Keratinocyte (primary cell): ENCODE results near the gene SNIP1. TPM values are rescaled to one million over a fixed set of nuclear protein-coding genes. Genes with fewer than 3 reads are reported as not detected.
A peak's percentile ranks its signal among the peaks of the same experiment; 100 is the strongest.
"Not testable (repeated sequence)": the region's sequence is repeated elsewhere in the genome, so short reads cannot be mapped to it uniquely, and the experiment has no call there.

Experiments used
- DNase-seq: peaks from one replicate; pipeline ENCODE4 v3.0.0-alpha.2; 2011; ENCODE audit warnings: low read depth, missing footprints, low spot score
- FAIRE-seq: peaks from 2 replicates; lab custom pipeline; 2011; peaks lifted over from hg19 to GRCh38; lab: Jason Lieb, UNC
- H2AFZ ChIP-seq: 2 replicates; pipeline ENCODE4 v1.6.0; 2012; ENCODE audit warnings: low read length, control low read depth, inconsistent platforms; ENCODE audit not compliant: control insufficient read depth
- H3K27ac ChIP-seq: 2 replicates; pipeline ENCODE4 v1.5.1; 2011; ENCODE audit warnings: low read length; ENCODE audit not compliant: control insufficient read depth, insufficient read depth
- H3K27me3 ChIP-seq: 3 replicates; pipeline ENCODE4 v1.6.0; 2011; ENCODE audit warnings: low read length; ENCODE audit not compliant: control insufficient read depth, insufficient read depth; ENCODE audit errors: extremely low read depth
- H3K36me3 ChIP-seq, 2 experiments: 2 replicates in 1 of 2; 3 replicates in 1 of 2; pipeline ENCODE4 v1.5.1; 2011; ENCODE audit warnings: low read length in 2 of 2, mild to moderate bottlenecking in 1 of 2; ENCODE audit not compliant: control insufficient read depth in 2 of 2, insufficient read depth in 2 of 2; ENCODE audit errors: extremely low read depth in 1 of 2
- H3K4me1 ChIP-seq: 3 replicates; pipeline ENCODE4 v1.5.1; 2011; ENCODE audit warnings: low read length; ENCODE audit not compliant: control insufficient read depth, insufficient read depth; ENCODE audit errors: extremely low read depth
- H3K4me2 ChIP-seq: 3 replicates; pipeline ENCODE4 v1.6.0; 2011; ENCODE audit warnings: low read depth, low read length; ENCODE audit not compliant: control insufficient read depth, insufficient read depth; ENCODE audit errors: extremely low read depth
- H3K4me3 ChIP-seq, 3 experiments: fragments of 200-600 bp in 1 of 3; sonication (generic) in 1 of 3; 2 replicates in 2 of 3; 3 replicates in 1 of 3; pipeline ENCODE4 v1.5.1; 2011 to 2016; ENCODE audit warnings: low read length in 3 of 3, mild to moderate bottlenecking in 3 of 3, control low read depth in 2 of 3, inconsistent platforms in 1 of 3, low read depth in 1 of 3, mixed read lengths in 1 of 3, mixed run types in 1 of 3, moderate library complexity in 1 of 3; ENCODE audit not compliant: control insufficient read depth in 2 of 3, insufficient read depth in 2 of 3; ENCODE audit errors: extremely low read depth in 1 of 3
- H3K79me2 ChIP-seq: 2 replicates; pipeline ENCODE4 v1.6.0; 2012; ENCODE audit warnings: low read length; ENCODE audit not compliant: control insufficient read depth, insufficient read depth
- H3K9ac ChIP-seq: 3 replicates; pipeline ENCODE4 v1.6.0; 2011; ENCODE audit warnings: low read length; ENCODE audit not compliant: control insufficient read depth, insufficient read depth; ENCODE audit errors: extremely low read depth
- H3K9me1 ChIP-seq: 3 replicates; pipeline ENCODE4 v1.6.0; 2011; ENCODE audit warnings: low read length; ENCODE audit not compliant: control insufficient read depth, insufficient read depth; ENCODE audit errors: extremely low read depth
- H3K9me3 ChIP-seq: 2 replicates; pipeline ENCODE4 v1.5.1; 2012; ENCODE audit warnings: low read depth, low read length; ENCODE audit not compliant: control insufficient read depth
- H4K20me1 ChIP-seq: 3 replicates; pipeline ENCODE4 v1.6.0; 2011; ENCODE audit warnings: low read length; ENCODE audit not compliant: control insufficient read depth, insufficient read depth; ENCODE audit errors: extremely low read depth
- EZH2 ChIP-seq: IDR thresholded peaks from one replicate; pipeline ENCODE4 v1.6.1; 2012; ENCODE audit warnings: inconsistent platforms, mild to moderate bottlenecking, low read length, moderate library complexity
- dilution Hi-C: fragments of 300-500 bp; cut with MboI; formaldehyde crosslinking; loops from one replicate; pipeline ENCODE4 v1.7.0; 2020; ENCODE audit warnings: low sequenced_read_pairs; ENCODE audit not compliant: extremely low pct_ligation_motif_present
- polyA plus RNA-seq, 5 experiments: library from polyadenylated mRNA; depleted of rRNA in 3 of 5; stranded (reverse) in 3 of 5; stranded (forward) in 1 of 5; unstranded in 1 of 5; fragments of >200 nt; gene quantifications; 1 replicate in 1 of 5; 2 replicates in 3 of 5; 3 replicates in 1 of 5; pipeline versions ENCODE4 v1.2.1 to v1.2.3, GENCODE V29; 2011 to 2012; ENCODE audit warnings: missing spikeins in 2 of 5, low read depth in 1 of 5, low replicate concordance in 1 of 5
- TF ChIP-seq, protein P1 (sequence below), 3 experiments: IDR thresholded peaks in 1 of 3; conservative IDR thresholded peaks in 1 of 3; optimal IDR thresholded peaks in 1 of 3; 2 replicates in 2 of 3; 3 replicates in 1 of 3; pipeline versions ENCODE3 to v1.5.1; 2011; ENCODE audit warnings: low read length in 3 of 3, mild to moderate bottlenecking in 3 of 3, moderate library complexity in 2 of 3, control low read depth in 1 of 3, inconsistent platforms in 1 of 3; ENCODE audit not compliant: insufficient read depth in 2 of 3; ENCODE audit errors: extremely low read depth in 1 of 3

Gene SNIP1
- polyA plus RNA-seq, 1 donor (not counting 4 experiments of a cell fraction or from before 2014, with no cell fraction given): 8.9 TPM

DNA sequence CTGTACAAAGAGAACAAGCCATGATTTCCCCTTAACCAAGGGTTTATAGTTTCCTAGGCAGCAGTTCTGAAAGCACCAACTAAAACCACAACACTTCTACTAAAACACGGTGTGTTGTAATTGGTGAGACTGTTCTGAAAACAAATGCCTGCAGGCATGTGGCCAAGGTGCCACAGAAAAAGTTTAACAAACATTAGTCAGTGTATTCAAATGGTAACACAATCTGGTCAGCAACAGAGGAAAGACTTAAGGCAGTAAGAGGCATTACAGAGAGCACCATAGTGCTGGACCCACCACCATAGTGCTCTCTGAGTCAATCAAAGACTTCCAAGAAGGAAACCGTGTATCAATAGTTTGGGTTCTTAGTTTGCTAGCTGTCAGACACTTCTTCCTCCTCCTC, 16.7 kb downstream of the SNIP1 start:
- FAIRE-seq: no peak
- peaks cover 29% of the 10 kb centered on the region for H3K4me1 ChIP-seq
- H3K4me2 ChIP-seq: no peak overlapping the region
- DNase-seq: no peak
- TF ChIP-seq EZH2: no peak
- TF ChIP-seq, protein P1, sequence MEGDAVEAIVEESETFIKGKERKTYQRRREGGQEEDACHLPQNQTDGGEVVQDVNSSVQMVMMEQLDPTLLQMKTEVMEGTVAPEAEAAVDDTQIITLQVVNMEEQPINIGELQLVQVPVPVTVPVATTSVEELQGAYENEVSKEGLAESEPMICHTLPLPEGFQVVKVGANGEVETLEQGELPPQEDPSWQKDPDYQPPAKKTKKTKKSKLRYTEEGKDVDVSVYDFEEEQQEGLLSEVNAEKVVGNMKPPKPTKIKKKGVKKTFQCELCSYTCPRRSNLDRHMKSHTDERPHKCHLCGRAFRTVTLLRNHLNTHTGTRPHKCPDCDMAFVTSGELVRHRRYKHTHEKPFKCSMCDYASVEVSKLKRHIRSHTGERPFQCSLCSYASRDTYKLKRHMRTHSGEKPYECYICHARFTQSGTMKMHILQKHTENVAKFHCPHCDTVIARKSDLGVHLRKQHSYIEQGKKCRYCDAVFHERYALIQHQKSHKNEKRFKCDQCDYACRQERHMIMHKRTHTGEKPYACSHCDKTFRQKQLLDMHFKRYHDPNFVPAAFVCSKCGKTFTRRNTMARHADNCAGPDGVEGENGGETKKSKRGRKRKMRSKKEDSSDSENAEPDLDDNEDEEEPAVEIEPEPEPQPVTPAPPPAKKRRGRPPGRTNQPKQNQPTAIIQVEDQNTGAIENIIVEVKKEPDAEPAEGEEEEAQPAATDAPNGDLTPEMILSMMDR (optimal IDR thresholded peaks at IDR 0.05 in 1 of 3, IDR thresholded peaks at IDR 0.05 in 1 of 3, conservative IDR thresholded peaks at IDR 0.05 in 1 of 3; ENCODE audit: extremely low read depth in 1 of 3, insufficient read depth in 2 of 3, low read length in 3 of 3): no peak
- no peaks in the 10 kb centered on the region for H4K20me1 ChIP-seq
- H3K36me3 ChIP-seq: peaks cover 16 to 19% of the 10 kb centered on the region in 2 experiments
- H3K79me2 ChIP-seq: peaks cover 4% of the 10 kb centered on the region
- dilution Hi-C loops: no loop called here
- no peak overlapping the region for H3K4me3 ChIP-seq
- H2AFZ ChIP-seq: no peak overlapping the region
- no peaks in the 10 kb centered on the region for H3K27me3 ChIP-seq
- H3K9ac ChIP-seq: no peak overlapping the region
- peak overlapping the region; percentile 33 for H3K27ac ChIP-seq
- H3K9me1 ChIP-seq: no peaks in the 10 kb centered on the region
- no peaks in the 10 kb centered on the region for H3K9me3 ChIP-seq

GRCh38 chr1:37533317-37534093, 20.6 kb downstream of the SNIP1 start:
- peak overlapping the region; percentile 84 for H3K27ac ChIP-seq
- no peak overlapping the region for H3K9ac ChIP-seq
- DNase-seq (no peak), FAIRE-seq (no peak)
- H3K9me1 ChIP-seq: no peaks in the 10 kb centered on the region
- no peaks in the 10 kb centered on the region for H3K9me3 ChIP-seq
- no peaks in the 10 kb centered on the region for H4K20me1 ChIP-seq
- H2AFZ ChIP-seq: no peak overlapping the region
- dilution Hi-C loops: no loop called here
- peak overlapping the region; percentile 79 for H3K4me2 ChIP-seq
- H3K79me2 ChIP-seq: peaks cover 4% of the 10 kb centered on the region
- peaks cover 29% of the 10 kb centered on the region for H3K4me1 ChIP-seq
- no peaks in the 10 kb centered on the region for H3K27me3 ChIP-seq
- H3K4me3 ChIP-seq: no peak overlapping the region
- H3K36me3 ChIP-seq: peaks cover 5 to 7% of the 10 kb centered on the region in 2 experiments
- TF ChIP-seq EZH2: no peak
- TF ChIP-seq, protein P1 (optimal IDR thresholded peaks at IDR 0.05 in 1 of 3, IDR thresholded peaks at IDR 0.05 in 1 of 3, conservative IDR thresholded peaks at IDR 0.05 in 1 of 3; ENCODE audit: extremely low read depth in 1 of 3, insufficient read depth in 2 of 3, low read length in 3 of 3): no peak

- H2AFZ ChIP-seq, H3K9ac ChIP-seq, H3K27ac ChIP-seq, H3K27me3 ChIP-seq, dilution Hi-C loops, DNase-seq, H3K36me3 ChIP-seq, H3K4me3 ChIP-seq, H3K4me2 ChIP-seq, H3K79me2 ChIP-seq, H3K9me3 ChIP-seq, H3K9me1 ChIP-seq, FAIRE-seq, H4K20me1 ChIP-seq: not testable (repeated sequence)
- peaks cover 29% of the 10 kb centered on the region for H3K4me1 ChIP-seq
Observed at GRCh38 chr1:37532418-37533156, 21.5 kb downstream of the SNIP1 start.
